Smooth muscle cell (in vitro differentiated cells): ENCODE data around the gene CIZ1. TPM values are rescaled to one million over a fixed set of nuclear protein-coding genes. Genes with fewer than 3 reads are reported as not detected.

Source experiments
- DNase-seq: peaks from one replicate; lab custom pipeline; 2025; ENCODE audit not compliant: unreplicated experiment; lab: John Stamatoyannopoulos, UW
- H2AFZ ChIP-seq: fragments of 200-600 bp; sonication (generic); 2 replicates; pipeline ENCODE4 v1.6.0; 2016; ENCODE audit warnings: antibody characterized with exemption, low read depth, mild to moderate bottlenecking
- H3F3A ChIP-seq: fragments of 200-600 bp; sonication (generic); 2 replicates; pipeline ENCODE4 v1.6.0; 2017; ENCODE audit warnings: antibody characterized with exemption, low read depth
- H3K27ac ChIP-seq: fragments of 200-600 bp; sonication (generic); 2 replicates; pipeline ENCODE4 v1.5.1; 2016; ENCODE audit warnings: low read depth, mild to moderate bottlenecking
- H3K27me3 ChIP-seq: fragments of 200-600 bp; sonication (generic); 2 replicates; pipeline ENCODE4 v1.6.1; 2016; ENCODE audit warnings: low read depth, mild to moderate bottlenecking
- H3K36me3 ChIP-seq: fragments of 200-600 bp; sonication (generic); 2 replicates; pipeline ENCODE4 v1.5.1; 2016; ENCODE audit warnings: low read depth
- H3K4me1 ChIP-seq: fragments of 200-600 bp; sonication (generic); 2 replicates; pipeline ENCODE4 v1.5.1; 2016; ENCODE audit warnings: low read depth
- H3K4me2 ChIP-seq: fragments of 200-600 bp; sonication (generic); 2 replicates; pipeline ENCODE4 v1.6.0; 2016; ENCODE audit warnings: mild to moderate bottlenecking
- H3K4me3 ChIP-seq: fragments of 200-600 bp; sonication (generic); 2 replicates; pipeline ENCODE4 v1.5.1; 2016; ENCODE audit warnings: mild to moderate bottlenecking
- H3K79me2 ChIP-seq: fragments of 200-600 bp; sonication (generic); 2 replicates; pipeline ENCODE4 v1.6.0; 2016; ENCODE audit warnings: low read depth, mild to moderate bottlenecking
- H3K9ac ChIP-seq: fragments of 200-600 bp; sonication (generic); 2 replicates; pipeline ENCODE4 v1.6.0; 2016; ENCODE audit warnings: low read depth
- H3K9me3 ChIP-seq: fragments of 200-600 bp; sonication (generic); replicated peaks from 2 replicates; pipeline ENCODE4 v1.5.1; 2016; ENCODE audit warnings: low read depth
- H4K20me1 ChIP-seq: fragments of 200-600 bp; sonication (generic); 2 replicates; pipeline ENCODE4 v1.6.0; 2016; ENCODE audit warnings: low read depth
- WGBS: methylation state at CpG from one replicate; pipeline ENCODE4 v1.1.7; 2016; ENCODE audit warnings: low lambda C conversion rate; 5-methylcytosine and 5-hydroxymethylcytosine counted together
- polyA plus RNA-seq: library from polyadenylated mRNA; unstranded; fragments of >200 nt; fragmentation: Nextera tagmentation; extraction: Ambion mirVana; gene quantifications from 2 replicates; pipeline ENCODE4 v1.2.1, GENCODE V29; 2016
- total RNA-seq: library from RNA; depleted of rRNA; stranded (reverse); fragments of >200 nt; gene quantifications from 2 replicates; pipeline ENCODE4 v1.2.3, GENCODE V29; 2014
- TF ChIP-seq, protein P1 (sequence below): fragments of 200-600 bp; sonication (generic); IDR thresholded peaks from 2 replicates; pipeline ENCODE4 v1.5.1; 2017; ENCODE audit warnings: borderline replicate concordance, mild to moderate bottlenecking, antibody characterized with exemption; ENCODE audit not compliant: insufficient read depth, poor library complexity, severe bottlenecking

The CIZ1 gene
- total and polyA plus RNA-seq, 2 experiments from 2014 or later = 23.5 to 84.0 TPM

DNA sequence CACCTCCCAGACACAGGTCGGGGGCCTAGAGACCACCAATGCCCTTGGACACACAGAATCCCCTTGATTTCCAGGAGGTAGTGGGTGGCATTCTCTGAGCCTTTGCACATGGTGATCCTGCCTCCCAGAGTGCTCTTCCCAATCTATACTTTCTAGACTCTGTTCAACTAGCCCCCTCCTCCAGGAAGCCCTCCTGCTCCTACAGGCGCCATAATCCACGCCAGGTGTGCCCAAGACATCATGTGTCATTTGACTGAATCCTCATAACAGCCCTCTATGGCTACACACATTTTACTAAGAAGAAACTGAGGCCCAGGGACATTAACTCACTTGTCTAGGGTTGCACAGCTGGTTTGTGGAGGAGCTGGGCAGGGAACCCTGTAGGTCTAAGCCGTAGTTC, 24.2 kb downstream of the CIZ1 start:
- Histone ChIP-seq H3K36me3 (peaks cover 4% of the 10 kb centered on the region), H3K4me3 (no peak overlapping the region), H2AFZ (no peak overlapping the region), H3K4me2 (no peak overlapping the region), H3K4me1 (no peaks in the 10 kb centered on the region), H3K9me3 (no peaks in the 10 kb centered on the region), H3K9ac (no peak overlapping the region), H3F3A (no peaks in the 10 kb centered on the region), H3K79me2 (no peaks in the 10 kb centered on the region), H3K27ac (no peak overlapping the region), H4K20me1 (peaks cover 15% of the 10 kb centered on the region), H3K27me3 (no peaks in the 10 kb centered on the region)
- TF ChIP-seq, protein P1, sequence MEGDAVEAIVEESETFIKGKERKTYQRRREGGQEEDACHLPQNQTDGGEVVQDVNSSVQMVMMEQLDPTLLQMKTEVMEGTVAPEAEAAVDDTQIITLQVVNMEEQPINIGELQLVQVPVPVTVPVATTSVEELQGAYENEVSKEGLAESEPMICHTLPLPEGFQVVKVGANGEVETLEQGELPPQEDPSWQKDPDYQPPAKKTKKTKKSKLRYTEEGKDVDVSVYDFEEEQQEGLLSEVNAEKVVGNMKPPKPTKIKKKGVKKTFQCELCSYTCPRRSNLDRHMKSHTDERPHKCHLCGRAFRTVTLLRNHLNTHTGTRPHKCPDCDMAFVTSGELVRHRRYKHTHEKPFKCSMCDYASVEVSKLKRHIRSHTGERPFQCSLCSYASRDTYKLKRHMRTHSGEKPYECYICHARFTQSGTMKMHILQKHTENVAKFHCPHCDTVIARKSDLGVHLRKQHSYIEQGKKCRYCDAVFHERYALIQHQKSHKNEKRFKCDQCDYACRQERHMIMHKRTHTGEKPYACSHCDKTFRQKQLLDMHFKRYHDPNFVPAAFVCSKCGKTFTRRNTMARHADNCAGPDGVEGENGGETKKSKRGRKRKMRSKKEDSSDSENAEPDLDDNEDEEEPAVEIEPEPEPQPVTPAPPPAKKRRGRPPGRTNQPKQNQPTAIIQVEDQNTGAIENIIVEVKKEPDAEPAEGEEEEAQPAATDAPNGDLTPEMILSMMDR = no peak
- DNase-seq = no peak
- WGBS = 91% methylated on average over 4 of the region's 4 CpGs

DNA sequence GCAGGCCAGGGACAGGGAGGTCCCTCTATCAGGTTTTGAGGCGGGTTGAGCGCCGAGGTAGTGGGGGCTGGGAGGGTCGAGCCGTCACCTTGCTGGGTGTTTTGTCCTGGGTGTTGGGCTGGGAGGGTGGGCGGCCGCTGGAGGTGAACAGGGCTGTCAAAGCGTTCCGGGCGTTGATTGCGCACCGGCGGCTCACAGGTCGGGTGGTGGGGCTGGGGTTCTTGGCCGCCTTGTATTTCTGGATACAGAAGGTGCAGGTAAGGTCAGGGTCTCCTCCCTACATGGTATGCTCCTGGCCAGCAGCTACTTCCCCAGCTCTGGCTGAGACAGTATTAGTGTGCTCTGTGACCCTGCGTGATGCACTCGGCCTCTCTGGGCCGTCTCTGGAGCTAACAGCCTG, 25.2 kb downstream of the CIZ1 start:
- peaks cover 15% of the 10 kb centered on the region for H4K20me1 ChIP-seq
- no peaks in the 10 kb centered on the region for H3K4me1 ChIP-seq
- H3K36me3 ChIP-seq = peaks cover 4% of the 10 kb centered on the region
- no peak overlapping the region for H3K4me2 ChIP-seq
- WGBS = 99% methylated on average over 18 of the region's 18 CpGs
- H3K79me2 ChIP-seq = no peaks in the 10 kb centered on the region
- no peak overlapping the region for H3K27ac ChIP-seq
- H3K4me3 ChIP-seq = no peak overlapping the region
- no peaks in the 10 kb centered on the region for H3F3A ChIP-seq
- no peak for DNase-seq
- no peaks in the 10 kb centered on the region for H3K27me3 ChIP-seq
- no peak overlapping the region for H2AFZ ChIP-seq
- H3K9ac ChIP-seq = no peak overlapping the region
- TF ChIP-seq, protein P1 = no peak
- no peaks in the 10 kb centered on the region for H3K9me3 ChIP-seq

DNA sequence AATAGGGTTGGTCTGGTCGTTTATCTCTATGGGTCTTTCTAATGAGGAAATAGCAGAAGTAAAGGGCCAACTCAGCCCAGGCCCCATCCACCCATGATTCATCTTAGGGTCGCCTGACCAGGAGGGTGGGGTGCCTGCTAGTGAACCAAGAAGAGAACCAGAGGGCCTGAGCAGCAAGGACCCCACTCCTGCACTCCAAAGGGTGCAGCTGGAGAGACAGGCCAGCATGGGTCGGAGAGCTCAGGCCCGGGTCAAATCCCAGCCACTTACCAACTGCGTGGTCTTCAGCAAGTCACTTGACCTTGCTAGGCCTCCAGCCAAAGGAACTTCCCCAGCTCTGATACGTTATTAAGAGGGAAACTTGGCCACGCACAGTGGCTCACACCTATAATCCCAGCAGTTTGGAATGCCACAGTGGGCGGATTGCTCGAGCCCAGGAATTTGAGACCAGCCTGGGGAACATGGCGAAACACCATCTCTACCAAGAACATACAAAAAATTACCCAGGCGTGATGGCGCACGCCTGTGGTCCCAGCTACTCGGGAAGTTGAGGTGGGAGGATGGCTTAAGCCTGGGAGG, 27.0 kb downstream of the CIZ1 start:
- H3K79me2 ChIP-seq = no peaks in the 10 kb centered on the region
- H3K4me3 ChIP-seq = no peak overlapping the region
- TF ChIP-seq, protein P1 = no peak
- H3F3A ChIP-seq = no peaks in the 10 kb centered on the region
- H3K9ac ChIP-seq = no peak overlapping the region
- H3K4me2 ChIP-seq = no peak overlapping the region
- H3K36me3 ChIP-seq = peaks cover 4% of the 10 kb centered on the region
- H3K9me3 ChIP-seq = no peaks in the 10 kb centered on the region
- H2AFZ ChIP-seq = no peak overlapping the region
- H4K20me1 ChIP-seq = peaks cover 15% of the 10 kb centered on the region
- WGBS = 80% methylated on average over 14 of the region's 14 CpGs
- DNase-seq = no peak
- no peak overlapping the region for H3K27ac ChIP-seq
- H3K4me1 ChIP-seq = no peaks in the 10 kb centered on the region
- H3K27me3 ChIP-seq = no peaks in the 10 kb centered on the region
